Natural killer cell treated with Interleukin-12 subunit alpha and Interleukin-12 subunit beta and Interleukin-15 and Interleukin-18, amount 100 ng/mL, for 72 hours (primary cell): Measurements from ENCODE around the gene FKBP8. TPM values are rescaled to one million over a fixed set of nuclear protein-coding genes. Genes with fewer than 3 reads are reported as not detected.
"Not testable (repeated sequence)": the region's sequence is repeated elsewhere in the genome, so short reads cannot be mapped to it uniquely, and the experiment has no call there.

Source experiments
- ATAC-seq, 2 donors: fragments of 150-1000 bp; cut with Tn5 transposase in 1 of 2; sonication (Bioruptor Pico), chemical (Tn5 transposase) in 1 of 2; 2 replicates each; pipeline ENCODE4 v1.10.0; 2021
- DNase-seq: peaks from one replicate; pipeline ENCODE4 v3.0.0; 2022; ENCODE audit warnings: low spot score
- H3K27ac Mint-ChIP-seq, 2 donors: 1 replicate in 1 of 2; 2 replicates in 1 of 2; pipeline ENCODE4 v1.8.0; 2022; ENCODE audit warnings: mixed read lengths in 2 of 2, mild to moderate bottlenecking in 1 of 2, moderate library complexity in 1 of 2
- H3K27me3 Mint-ChIP-seq, 2 donors: 1 replicate in 1 of 2; 2 replicates in 1 of 2; pipeline ENCODE4 v1.8.0; 2022; ENCODE audit warnings: mixed read lengths in 2 of 2
- H3K36me3 Mint-ChIP-seq: one replicate; pipeline ENCODE4 v1.8.0; 2022; ENCODE audit warnings: mixed read lengths
- H3K4me1 Mint-ChIP-seq, 2 donors: 1 replicate in 1 of 2; 2 replicates in 1 of 2; pipeline ENCODE4 v1.8.0; 2022; ENCODE audit warnings: low read depth in 2 of 2, mixed read lengths in 2 of 2, mild to moderate bottlenecking in 1 of 2
- H3K4me3 Mint-ChIP-seq: one replicate; pipeline ENCODE4 v1.8.0; 2022; ENCODE audit warnings: mixed read lengths
- H3K9me3 Mint-ChIP-seq: 2 replicates; pipeline ENCODE4 v1.8.0; 2022; ENCODE audit warnings: mixed read lengths
- total RNA-seq, 2 donors: library from RNA; stranded (reverse); gene quantifications; one replicate each; pipeline ENCODE4 v1.2.3, GENCODE V29; 2022

The FKBP8 gene
- total RNA-seq, 2 donors from 2014 or later: 199 to 208 TPM

DNA sequence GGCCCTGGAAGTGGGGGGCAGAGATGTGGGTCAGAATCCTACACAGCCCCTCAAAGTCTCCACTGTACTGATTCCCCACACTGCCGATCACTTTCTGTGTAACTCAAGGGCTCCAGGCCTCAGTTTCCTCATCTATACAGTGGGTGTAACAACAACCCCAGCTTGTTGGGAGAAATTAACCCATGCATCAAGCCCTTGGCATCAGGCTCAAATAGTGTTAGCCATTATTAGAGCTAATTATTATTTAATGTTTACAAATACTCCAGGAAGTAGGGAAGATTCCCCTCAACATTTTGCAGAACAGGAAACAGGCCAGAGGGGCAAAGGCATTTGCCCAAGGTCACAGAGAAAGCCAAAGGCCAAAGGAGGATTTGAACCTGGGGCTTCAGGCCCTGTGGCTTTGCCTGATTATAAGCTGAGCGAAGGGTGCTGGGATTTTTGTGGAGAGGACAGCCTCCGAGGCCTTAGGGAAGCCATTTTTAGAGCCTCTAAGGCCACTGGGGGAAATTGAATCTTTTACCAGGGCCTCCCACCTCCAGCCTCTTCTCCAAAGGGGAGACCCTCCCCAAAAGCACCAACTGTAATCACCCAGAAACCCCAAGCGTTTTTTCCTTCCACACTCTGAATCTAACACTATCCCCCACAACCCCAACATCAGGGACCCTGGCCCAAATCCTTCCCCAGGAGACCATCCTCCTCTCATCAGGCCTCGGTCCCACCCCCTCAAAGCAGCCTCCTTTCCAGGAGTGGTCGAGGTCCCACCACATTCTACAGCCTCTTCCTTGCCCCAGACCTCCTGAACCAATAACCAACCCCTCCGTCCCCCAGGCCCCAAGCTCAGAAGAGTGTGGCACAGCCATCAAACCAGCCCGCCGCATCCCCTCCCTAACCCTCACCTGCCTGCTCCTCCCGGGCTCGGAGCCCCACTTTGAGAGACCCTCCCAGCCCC, 1.1 kb downstream of the FKBP8 start:
- Mint-ChIP-seq H3K36me3 (no peaks in the 10 kb centered on the region), H3K4me3 (peak overlapping the region; percentile 92), H3K9me3 (no peaks in the 10 kb centered on the region), H3K4me1 (peaks cover 24 to 26% of the 10 kb centered on the region in 2 donors), H3K27me3 (no peaks in the 10 kb centered on the region), H3K27ac (peak overlapping the region; percentile 80 to 89)
- ATAC-seq (no peak), DNase-seq (peak; percentile 54)

DNA sequence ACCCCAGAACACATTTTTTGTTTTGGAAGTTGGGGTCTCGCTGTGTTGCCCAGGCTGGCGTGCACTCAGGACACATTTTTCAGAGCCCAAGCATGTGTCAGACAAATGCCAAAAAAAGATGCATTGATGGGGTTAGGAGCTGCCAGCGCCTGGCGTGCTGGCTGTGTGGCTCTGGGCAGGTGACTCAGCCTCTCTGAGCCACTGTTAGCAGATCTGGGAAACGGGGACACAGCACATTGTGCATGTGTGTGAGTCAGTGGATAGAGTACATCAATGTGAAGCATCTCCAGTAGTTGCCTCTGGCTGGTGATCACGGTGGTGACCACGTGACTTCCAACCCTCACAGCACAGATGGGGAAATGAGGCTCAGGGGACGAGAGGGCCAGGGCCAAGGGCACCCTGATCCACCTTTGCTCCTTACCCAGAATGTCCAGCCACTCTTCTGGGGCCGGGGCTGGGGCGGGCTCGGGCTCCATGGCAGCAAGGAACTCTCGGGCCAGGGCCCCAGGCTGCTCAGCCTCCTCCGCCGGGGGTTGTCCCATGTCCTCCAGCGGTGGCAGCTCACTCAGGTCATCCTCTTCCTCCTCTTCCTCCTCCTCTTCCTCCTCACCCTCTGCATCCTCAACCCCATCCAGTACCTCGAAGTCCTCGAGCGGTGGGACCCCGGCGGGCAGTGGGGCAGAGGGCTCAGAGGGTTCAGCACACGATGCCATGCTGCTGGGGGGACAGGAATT, 1.9 kb downstream of the FKBP8 start:
- Mint-ChIP-seq H3K9me3 (no peaks in the 10 kb centered on the region), H3K27ac (peak overlapping the region in 1 of 2 donors; percentile 89), H3K36me3 (no peaks in the 10 kb centered on the region), H3K4me1 (peaks cover 24 to 26% of the 10 kb centered on the region in 2 donors), H3K4me3 (peak overlapping the region; percentile 30), H3K27me3 (no peaks in the 10 kb centered on the region)
- ATAC-seq (no peak), DNase-seq (peak; percentile 40)

DNA sequence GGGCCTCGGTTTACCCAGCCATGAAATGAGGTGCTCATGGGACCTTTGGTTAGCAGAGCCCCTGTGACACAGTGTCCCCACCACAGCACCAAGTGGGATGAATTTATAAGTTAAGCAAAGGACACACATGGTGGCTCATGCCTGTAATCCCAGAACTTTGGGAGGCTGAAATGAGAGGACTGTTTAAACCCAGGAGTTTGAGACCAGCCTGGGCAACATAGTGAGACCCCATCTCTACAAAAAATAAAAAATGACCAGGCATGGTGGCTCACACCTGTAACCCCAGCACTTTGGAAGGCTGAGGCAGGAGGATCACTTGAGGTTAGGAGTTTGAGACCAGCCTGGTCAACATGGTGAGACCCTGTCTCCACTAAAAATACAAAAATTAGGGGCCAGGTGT, 3.2 kb downstream of the FKBP8 start:
- not testable (repeated sequence) for H3K9me3 Mint-ChIP-seq, H3K36me3 Mint-ChIP-seq, ATAC-seq, H3K4me3 Mint-ChIP-seq, H3K27me3 Mint-ChIP-seq
- peak overlapping the region in 1 of 2 donors; percentile 35 for H3K27ac Mint-ChIP-seq
- peaks cover 24 to 26% of the 10 kb centered on the region in 2 donors for H3K4me1 Mint-ChIP-seq
- DNase-seq: peak; percentile 16

DNA sequence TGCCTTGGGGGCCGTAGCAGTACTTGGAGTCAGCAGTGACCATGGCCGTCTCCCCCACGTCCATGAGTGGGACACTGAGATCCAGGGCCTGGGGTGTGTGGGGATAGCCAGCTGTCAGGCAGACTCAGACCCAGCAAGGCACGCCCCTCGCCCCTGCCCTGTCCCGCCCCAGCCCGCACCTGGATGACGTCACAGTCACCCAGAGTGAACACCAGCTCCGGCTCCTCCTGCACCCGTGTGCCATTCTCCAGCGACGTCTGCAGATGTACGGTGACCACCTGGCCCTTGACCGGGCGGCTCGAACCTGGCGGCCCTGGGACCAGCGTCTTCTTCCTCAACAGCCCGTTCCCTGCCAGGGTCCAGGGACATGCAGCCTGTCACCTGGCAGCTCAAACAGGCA, 4.0 kb downstream of the FKBP8 start:
- Mint-ChIP-seq H3K4me1 (peaks cover 22 to 24% of the 10 kb centered on the region in 2 donors), H3K27ac (no peak overlapping the region), H3K27me3 (no peaks in the 10 kb centered on the region), H3K4me3 (no peak overlapping the region), H3K9me3 (no peaks in the 10 kb centered on the region), H3K36me3 (no peaks in the 10 kb centered on the region)
- no peak for ATAC-seq
- DNase-seq: peak; percentile 51

DNA sequence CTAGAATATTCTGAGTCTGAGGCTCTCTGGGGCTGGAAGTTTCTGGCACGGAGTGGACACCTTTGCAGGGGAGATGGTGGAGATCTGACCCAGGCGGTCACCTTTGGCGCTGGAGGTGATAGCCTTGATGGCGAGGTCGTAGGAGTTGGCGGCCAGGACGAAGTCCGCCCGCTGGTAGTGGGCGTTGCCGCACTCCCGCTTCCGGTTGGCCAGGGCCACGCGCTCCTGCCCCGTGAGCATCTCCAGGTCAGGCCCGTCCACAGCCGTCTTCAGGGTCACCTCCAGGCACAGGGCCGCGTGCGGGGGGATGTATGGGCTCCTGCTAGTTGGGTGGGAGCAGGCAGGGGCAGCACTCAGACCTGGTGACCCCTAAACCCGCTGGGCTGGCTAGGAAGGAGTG, 5.3 kb downstream of the FKBP8 start:
- H3K9me3 Mint-ChIP-seq: no peaks in the 10 kb centered on the region
- no peak overlapping the region for H3K4me3 Mint-ChIP-seq
- peaks cover 15 to 19% of the 10 kb centered on the region in 2 donors for H3K4me1 Mint-ChIP-seq
- no peaks in the 10 kb centered on the region for H3K27me3 Mint-ChIP-seq
- H3K27ac Mint-ChIP-seq: no peak overlapping the region
- no peaks in the 10 kb centered on the region for H3K36me3 Mint-ChIP-seq
- no peak for ATAC-seq
- peak; percentile 50 for DNase-seq

DNA sequence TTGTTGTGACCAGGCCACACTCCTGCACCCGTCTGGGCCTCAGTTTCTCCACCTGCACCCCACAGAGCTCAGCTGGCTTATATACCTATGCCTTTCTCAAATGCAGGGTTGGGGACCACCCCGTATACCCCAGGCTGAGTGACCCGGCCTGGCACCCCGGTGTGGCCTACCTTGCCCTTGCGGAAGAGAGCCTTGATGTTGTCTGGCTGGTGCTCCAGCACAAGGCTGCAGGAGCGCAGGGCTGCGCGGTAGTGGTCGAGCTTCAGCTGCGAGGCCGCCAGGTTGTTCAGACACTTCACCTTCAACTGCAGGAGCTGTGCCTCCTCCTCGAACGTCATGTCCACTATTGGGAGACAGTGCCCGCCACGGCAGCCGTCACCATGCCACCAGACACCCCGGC, 5.9 kb downstream of the FKBP8 start:
- H3K27me3 Mint-ChIP-seq: no peaks in the 10 kb centered on the region
- no peak for ATAC-seq
- no peaks in the 10 kb centered on the region for H3K36me3 Mint-ChIP-seq
- H3K4me1 Mint-ChIP-seq: peaks cover 12 to 16% of the 10 kb centered on the region in 2 donors
- no peak overlapping the region for H3K4me3 Mint-ChIP-seq
- peak; percentile 44 for DNase-seq
- H3K9me3 Mint-ChIP-seq: no peaks in the 10 kb centered on the region
- no peak overlapping the region for H3K27ac Mint-ChIP-seq

DNA sequence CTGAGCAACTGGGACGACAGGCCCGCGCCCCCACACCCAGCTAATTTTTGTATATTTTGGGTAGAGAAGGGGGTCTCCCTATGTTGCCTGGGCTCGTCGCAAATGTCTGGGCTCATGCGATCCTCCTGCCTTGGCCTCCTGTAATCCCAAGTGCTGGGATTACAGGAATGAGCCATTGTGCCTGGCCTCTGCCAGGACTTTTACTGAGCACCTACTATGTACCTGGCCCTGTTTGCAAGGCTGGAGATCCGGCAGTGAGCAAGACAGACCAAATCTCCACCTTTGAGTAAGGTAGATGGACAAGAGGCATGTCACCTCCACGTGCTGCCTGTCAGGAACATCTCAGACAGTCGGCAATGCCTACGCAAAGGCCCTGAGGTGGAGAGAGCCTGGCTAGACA, 6.9 kb downstream of the FKBP8 start:
- no peaks in the 10 kb centered on the region for H3K36me3 Mint-ChIP-seq
- H3K27me3 Mint-ChIP-seq: no peaks in the 10 kb centered on the region
- peak; percentile 13 for DNase-seq
- H3K9me3 Mint-ChIP-seq: no peaks in the 10 kb centered on the region
- no peak overlapping the region for H3K27ac Mint-ChIP-seq
- no peak for ATAC-seq
- peaks cover 5 to 11% of the 10 kb centered on the region in 2 donors for H3K4me1 Mint-ChIP-seq
- H3K4me3 Mint-ChIP-seq: no peak overlapping the region

DNA sequence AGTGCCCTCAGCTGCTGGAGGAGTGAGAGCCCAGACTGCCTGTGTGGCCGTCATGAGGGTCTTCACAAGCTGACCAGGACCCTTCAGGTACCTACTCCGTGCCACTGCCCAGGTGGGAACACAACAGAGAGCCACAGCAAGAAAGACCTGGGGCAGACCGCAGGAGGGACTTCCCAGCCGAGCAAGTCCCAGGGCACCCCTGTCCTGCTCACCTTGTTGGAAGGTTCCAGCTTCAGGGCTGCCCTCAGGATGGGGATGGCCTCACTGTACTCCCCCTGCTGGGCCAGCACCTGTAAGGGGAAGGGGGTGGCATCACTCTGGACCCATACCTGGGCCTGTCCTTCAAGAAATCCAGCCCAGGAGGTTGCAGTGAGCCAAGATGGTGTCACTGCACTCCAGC, 10.3 kb downstream of the FKBP8 start:
- DNase-seq (peak; percentile 49), ATAC-seq (peak in 1 of 2 donors; percentile 24)
- no peak overlapping the region for H3K4me3 Mint-ChIP-seq
- no peaks in the 10 kb centered on the region for H3K36me3 Mint-ChIP-seq
- H3K4me1 Mint-ChIP-seq: peaks cover 0 to 6% of the 10 kb centered on the region in 2 donors
- no peak overlapping the region for H3K27ac Mint-ChIP-seq
- H3K27me3 Mint-ChIP-seq: no peaks in the 10 kb centered on the region
- H3K9me3 Mint-ChIP-seq: no peaks in the 10 kb centered on the region

DNA sequence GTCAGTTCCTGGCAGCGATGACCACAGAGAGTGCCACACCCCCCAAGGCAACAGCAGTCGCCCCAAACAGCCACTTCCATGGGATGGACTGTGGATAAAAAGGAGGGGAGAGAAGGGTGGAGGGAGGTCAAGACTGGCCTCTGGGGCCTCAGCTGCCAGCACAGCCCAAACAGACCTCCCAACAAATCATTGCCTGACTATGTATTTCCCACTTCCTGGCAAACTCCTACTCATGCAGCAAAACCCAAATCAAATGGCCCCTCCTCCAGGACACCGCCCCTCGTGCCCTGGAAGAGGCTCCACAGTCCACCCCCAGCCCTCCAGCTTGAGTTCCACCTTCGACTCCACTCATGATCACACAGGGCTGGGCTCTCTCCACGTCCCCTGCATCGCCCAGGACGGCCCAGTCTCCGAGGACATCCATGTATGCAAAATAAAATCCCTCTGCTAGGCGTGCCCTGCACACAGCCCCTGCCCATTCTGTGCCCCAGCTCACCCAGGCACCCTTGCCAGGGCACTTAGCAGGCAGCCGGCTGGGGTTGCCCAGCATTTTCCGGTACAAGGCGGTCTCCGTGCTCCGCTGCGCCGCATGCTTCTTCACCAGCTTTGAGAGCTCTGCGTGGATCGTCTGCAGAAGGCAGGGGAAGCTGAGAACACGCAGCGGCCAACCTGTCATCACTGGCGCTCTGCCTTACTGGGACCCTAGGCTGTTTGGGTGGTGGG, 11.0 kb downstream of the FKBP8 start:
- peaks cover 0 to 6% of the 10 kb centered on the region in 2 donors for H3K4me1 Mint-ChIP-seq
- H3K27me3 Mint-ChIP-seq: no peaks in the 10 kb centered on the region
- no peaks in the 10 kb centered on the region for H3K9me3 Mint-ChIP-seq
- DNase-seq (peak; percentile 54), ATAC-seq (no peak)
- H3K4me3 Mint-ChIP-seq: no peak overlapping the region
- H3K27ac Mint-ChIP-seq: no peak overlapping the region
- H3K36me3 Mint-ChIP-seq: no peaks in the 10 kb centered on the region

DNA sequence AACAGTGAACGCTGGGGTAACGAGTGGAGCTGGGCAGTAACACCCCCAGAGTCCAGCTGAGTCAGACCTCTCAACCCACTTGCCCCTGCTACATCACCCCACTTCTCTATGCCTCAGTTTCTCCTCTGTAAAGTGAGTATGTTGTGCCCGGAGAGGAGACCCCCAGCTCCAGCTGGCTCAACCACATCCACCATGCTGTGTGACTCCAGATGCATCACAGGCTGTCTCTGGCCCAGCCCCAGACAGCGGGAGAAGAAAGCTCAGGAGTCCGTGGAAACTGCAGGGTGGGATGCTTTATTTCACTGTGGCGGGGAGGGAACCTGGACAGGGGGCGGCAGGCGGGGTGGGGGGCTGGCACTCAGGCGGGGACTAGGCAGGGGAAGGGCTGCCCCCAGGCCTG, 11.9 kb downstream of the FKBP8 start:
- H3K36me3 Mint-ChIP-seq: no peaks in the 10 kb centered on the region
- H3K27me3 Mint-ChIP-seq: no peaks in the 10 kb centered on the region
- H3K4me1 Mint-ChIP-seq: peaks cover 0 to 6% of the 10 kb centered on the region in 2 donors
- no peak overlapping the region for H3K4me3 Mint-ChIP-seq
- H3K9me3 Mint-ChIP-seq: no peaks in the 10 kb centered on the region
- no peak overlapping the region for H3K27ac Mint-ChIP-seq
- ATAC-seq: no peak
- peak; percentile 49 for DNase-seq

DNA sequence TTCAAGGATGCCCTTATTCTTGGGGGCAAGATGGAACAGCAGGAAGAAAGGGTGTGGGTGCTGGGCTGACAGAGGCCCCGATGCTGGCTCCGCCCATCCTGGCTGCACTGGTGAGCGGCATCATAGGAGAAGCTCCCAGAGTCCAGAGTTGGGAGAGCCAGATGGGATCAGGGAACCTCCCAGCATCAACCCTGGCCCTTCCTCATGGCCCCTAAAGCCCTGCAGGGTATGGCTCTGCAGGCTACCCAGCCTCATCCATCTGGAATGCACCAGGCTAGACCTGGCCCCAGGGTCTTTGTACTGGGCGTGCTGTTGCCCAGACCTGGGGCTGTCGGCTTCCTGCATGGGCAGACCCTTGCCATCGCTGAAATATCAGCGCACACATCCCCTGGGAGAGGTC, 13.6 kb downstream of the FKBP8 start:
- ATAC-seq (no peak), DNase-seq (no peak)
- H3K4me1 Mint-ChIP-seq: peaks cover 0 to 6% of the 10 kb centered on the region in 2 donors
- no peak overlapping the region for H3K27ac Mint-ChIP-seq
- H3K36me3 Mint-ChIP-seq: no peaks in the 10 kb centered on the region
- no peaks in the 10 kb centered on the region for H3K9me3 Mint-ChIP-seq
- H3K27me3 Mint-ChIP-seq: no peaks in the 10 kb centered on the region
- H3K4me3 Mint-ChIP-seq: no peak overlapping the region

DNA sequence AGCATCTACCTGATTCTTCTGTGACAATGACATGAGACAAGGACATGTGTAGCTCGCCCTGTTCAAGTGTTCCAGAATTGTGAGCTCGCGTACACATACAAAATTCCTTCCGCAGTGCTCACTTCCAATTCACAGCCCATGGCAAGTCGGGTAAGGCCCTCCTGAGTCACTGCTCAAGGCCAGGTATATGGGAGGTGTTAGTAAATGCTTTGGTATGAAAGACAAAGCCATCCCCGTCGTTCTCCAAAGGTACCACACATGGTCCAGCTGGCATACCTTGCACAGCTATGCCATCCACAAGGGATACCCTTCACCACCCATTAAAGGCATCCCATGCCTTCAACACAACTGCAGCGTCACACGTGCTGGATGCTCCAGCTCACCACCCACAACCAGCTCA, 17.1 kb downstream of the FKBP8 start:
- no peak for ATAC-seq
- no peak for DNase-seq
- Mint-ChIP-seq H3K27me3 (no peaks in the 10 kb centered on the region), H3K36me3 (no peaks in the 10 kb centered on the region), H3K4me3 (no peak overlapping the region), H3K9me3 (no peaks in the 10 kb centered on the region), H3K27ac (no peak overlapping the region), H3K4me1 (peaks cover 0 to 2% of the 10 kb centered on the region in 2 donors)

DNA sequence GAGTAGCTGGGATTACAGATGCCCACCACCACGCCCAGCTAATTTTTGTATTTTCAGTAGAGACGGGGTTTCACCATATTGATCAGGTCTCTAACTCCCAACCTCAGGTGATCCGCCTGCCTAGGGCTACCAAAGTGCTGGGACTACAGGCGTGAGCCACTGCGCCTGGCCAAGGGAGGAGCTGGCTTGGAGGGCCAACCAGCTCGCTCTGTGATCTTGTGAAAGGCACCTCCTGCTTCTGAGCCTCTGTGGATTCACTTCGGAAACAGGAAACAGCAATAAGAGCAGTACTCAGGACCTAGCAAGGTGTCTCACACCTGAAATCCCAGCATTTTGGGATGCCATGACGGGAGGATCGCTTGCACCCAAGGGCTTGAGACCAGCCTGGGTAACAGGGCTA, 19.5 kb downstream of the FKBP8 start:
- Mint-ChIP-seq H3K4me1 (peaks cover 9 to 16% of the 10 kb centered on the region in 2 donors), H3K27me3 (no peaks in the 10 kb centered on the region), H3K27ac (peak overlapping the region; percentile 69 to 86), H3K9me3 (no peaks in the 10 kb centered on the region), H3K36me3 (no peaks in the 10 kb centered on the region), H3K4me3 (no peak overlapping the region)
- no peak for ATAC-seq
- DNase-seq: no peak
